Activated effector memory CD4-positive, alpha-beta T cell treated with Interleukin-2 at 50 U/mL for 16 hours (primary cell): ENCODE measurements around the gene MT1B.
"Not testable (repeated sequence)": the region's sequence is repeated elsewhere in the genome, so short reads cannot be mapped to it uniquely, and the experiment has no call there.

Experiments
- DNase-seq: peaks from one replicate; pipeline ENCODE4 v3.0.0-alpha.2; 2020

Gene MT1B

GRCh38 chr16:56669840-56670619, 18.3 kb downstream of the MT1B start:
- DNase-seq = no peak

DNA sequence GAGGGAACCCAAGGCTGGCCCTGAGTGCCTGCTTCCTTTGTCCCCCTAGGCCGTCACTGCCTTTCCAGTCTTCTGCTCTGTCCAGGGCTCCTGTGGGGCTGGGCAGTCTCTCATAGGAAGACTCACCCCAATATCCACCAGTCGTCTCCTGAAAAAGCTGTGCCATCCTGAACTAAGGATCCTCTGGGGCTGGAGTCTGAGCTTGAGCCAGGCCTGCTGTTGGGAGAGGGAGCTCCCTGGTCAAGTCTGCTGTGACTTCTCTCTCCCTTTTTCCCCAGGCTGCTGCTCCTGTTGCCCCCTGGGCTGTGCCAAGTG, 18.9 kb downstream of the MT1B start:
- no peak for DNase-seq

- DNase-seq = not testable (repeated sequence)
Observed at GRCh38 chr16:56671691-56672090, 20.0 kb downstream of the MT1B start.

- not testable (repeated sequence) for DNase-seq
Observed at GRCh38 chr16:56672171-56672570, 20.5 kb downstream of the MT1B start.

GRCh38 chr16:56672761-56673536, 21.3 kb downstream of the MT1B start:
- DNase-seq = no peak

- no peak for DNase-seq
Observed at GRCh38 chr16:56673921-56674320, 22.2 kb downstream of the MT1B start.

- DNase-seq = not testable (repeated sequence)
Observed at GRCh38 chr16:56674570-56674969, 22.9 kb downstream of the MT1B start.

DNA sequence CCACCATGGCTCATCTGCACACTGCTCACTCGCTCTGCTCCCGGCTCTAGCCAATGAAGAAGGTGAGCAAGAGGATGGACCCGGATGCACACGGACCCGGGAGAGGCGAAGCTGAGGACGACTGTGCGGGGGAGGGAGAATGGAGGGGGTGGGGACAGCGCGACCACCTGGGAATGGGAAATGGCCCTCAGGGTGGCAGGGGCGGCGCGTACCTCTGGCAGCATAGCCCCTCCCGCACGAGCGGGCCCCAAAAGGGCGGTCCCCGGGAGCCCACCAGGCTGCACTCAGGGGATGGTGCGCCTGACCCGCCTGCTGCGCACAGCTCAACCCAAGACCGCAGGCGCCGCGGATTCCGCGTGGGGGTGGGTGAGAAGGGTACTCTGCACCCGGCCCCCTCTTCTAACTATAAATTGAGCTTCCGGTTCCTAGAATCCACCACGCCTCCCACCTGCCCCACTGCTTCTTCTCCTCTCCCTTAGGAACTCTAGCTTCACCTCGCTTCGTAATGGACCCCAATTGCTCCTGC, 24.1 kb downstream of the MT1B start:
- DNase-seq = no peak

- no peak for DNase-seq
Observed at GRCh38 chr16:56677474-56677873, 25.8 kb downstream of the MT1B start.

GRCh38 chr16:56679078-56679730, 27.5 kb downstream of the MT1B start:
- DNase-seq = no peak

DNA sequence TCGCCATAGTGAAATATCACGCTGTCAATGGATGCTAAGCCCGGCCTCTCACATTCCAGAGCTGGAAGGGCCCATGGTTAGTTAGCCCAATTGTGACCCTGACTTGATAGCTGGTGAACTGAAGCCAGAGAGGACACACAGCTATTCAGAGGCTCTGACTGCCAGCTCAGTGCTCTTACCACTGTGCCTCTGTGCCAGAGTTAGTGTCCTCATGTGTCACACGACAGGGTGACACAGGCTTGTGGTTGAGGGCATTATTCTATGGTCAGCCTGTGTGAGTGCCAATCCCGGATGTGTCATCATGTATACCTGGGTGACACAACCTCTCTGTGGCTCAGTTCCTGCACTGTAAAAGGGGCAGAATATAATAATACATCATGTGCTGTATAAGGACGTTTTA, 28.1 kb downstream of the MT1B start:
- DNase-seq = no peak

GRCh38 chr16:56681939-56682702, 30.4 kb downstream of the MT1B start, which contains the start of gene MT1X:
Gene MT1X, plus strand, starts transcription at chr16:56682470. Its CDS starts 71 bp downstream, at chr16:56682541.
- peak; percentile 80 for DNase-seq

GRCh38 chr16:56682703-56683397, 31.2 kb downstream of the MT1B start:
- no peak for DNase-seq

DNA sequence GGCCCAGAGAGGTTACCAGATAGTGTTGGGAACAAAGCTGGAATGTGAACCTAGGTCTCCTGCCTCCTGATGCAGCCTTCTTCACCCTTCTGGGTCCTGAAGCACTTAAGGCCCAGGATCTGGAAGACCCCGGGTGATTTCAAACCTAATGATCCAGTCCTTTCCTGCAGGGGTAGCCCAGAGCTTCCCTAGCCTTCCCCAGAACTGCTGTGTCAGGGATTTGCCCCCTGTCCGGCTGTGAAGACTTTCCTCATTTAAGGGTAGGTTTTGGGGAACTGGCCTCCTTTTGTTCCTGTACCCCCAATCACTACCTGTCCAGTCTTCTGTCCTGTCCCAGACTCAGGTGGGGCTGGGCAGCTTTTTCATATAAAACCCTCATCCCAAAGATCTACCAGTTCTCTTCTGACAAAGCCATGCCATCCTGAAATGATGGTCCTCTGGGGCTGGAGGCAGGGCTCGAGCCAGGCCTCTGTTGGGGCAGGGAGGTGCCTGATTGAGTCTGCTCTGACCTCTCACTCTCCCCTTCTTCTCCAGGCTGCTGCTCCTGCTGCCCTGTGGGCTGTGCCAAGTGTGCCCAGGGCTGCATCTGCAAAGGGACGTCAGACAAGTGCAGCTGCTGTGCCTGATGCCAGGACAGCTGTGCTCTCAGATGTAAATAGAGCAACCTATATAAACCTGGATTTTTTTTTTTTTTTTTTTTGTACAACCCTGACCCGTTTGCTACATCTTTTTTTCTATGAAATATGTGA, 31.9 kb downstream of the MT1B start:
- no peak for DNase-seq

- no peak for DNase-seq
Observed at GRCh38 chr16:56684256-56684925, 32.7 kb downstream of the MT1B start.

GRCh38 chr16:56684926-56685590, 33.4 kb downstream of the MT1B start:
- DNase-seq = no peak

- no peak for DNase-seq
Observed at GRCh38 chr16:56686758-56687157, 35.1 kb downstream of the MT1B start.

DNA sequence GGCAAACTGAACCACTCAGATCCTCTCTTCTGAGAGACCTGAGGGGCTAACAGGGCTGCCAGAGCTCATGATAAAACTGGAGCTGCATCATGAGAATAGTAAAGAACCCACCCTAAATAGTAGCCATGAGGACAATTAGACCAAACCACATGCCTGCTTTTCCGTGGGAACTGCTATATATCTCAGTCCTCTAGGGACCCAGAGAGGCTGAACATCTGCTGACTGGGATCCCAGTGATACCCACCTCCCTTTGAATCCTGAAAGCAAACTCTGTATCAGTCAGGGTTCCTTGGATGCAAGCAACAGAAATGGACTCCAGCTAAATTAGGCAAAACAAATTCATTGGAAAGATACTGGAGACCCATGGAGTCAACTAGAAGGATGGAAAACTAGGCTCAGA, 37.1 kb downstream of the MT1B start:
- no peak for DNase-seq

GRCh38 chr16:56689171-56689570, 37.5 kb downstream of the MT1B start:
- no peak for DNase-seq
